HepG2 (cell line): ENCODE measurements around the gene CEP19. TPM values are rescaled to one million over a fixed set of nuclear protein-coding genes. Genes with fewer than 3 reads are reported as not detected.

ENCODE experiments used
- ATAC-seq: fragments of 200-7000 bp; cut with Tn5 transposase; 3 replicates; pipeline ENCODE4 v1.9.1; 2020; ENCODE audit warnings: mild to moderate bottlenecking, moderate library complexity
- BruUV-seq: library from RNA; stranded (reverse); fragments of 400-500 nt; replicated peaks from 2 replicates; lab custom pipeline; 2021; lab: Mats Ljungman, UMichigan
- CTCF ChIA-PET: fragments of 300-600 bp; formaldehyde crosslinking; extraction: SDS; loops from one replicate; lab custom pipeline; 2021; ENCODE audit warnings: low total read pairs, inconsistent platforms, low intra/inter-chr PET ratio; lab: Yijun Ruan, JAX
- POLR2A ChIA-PET: fragments of 350-600 bp; sonication (Branson Sonifier 250); formaldehyde crosslinking; loops from one replicate; lab custom pipeline; 2020; ENCODE audit warnings: antibody characterized with exemption, inconsistent platforms; lab: Yijun Ruan, JAX
- DNase-seq: peaks from one replicate; pipeline ENCODE4 v3.0.0-alpha.2; 2015; ENCODE audit warnings: low spot score
- FAIRE-seq: peaks from 3 replicates; lab custom pipeline; 2011; peaks lifted over from hg19 to GRCh38; lab: Jason Lieb, UNC
- H2AFZ ChIP-seq: one replicate; pipeline ENCODE4 v1.6.1; 2011; ENCODE audit warnings: low read length, inconsistent platforms
- H3K27ac ChIP-seq: fragments of 300-600 bp; 3 replicates; pipeline ENCODE4 v1.8.0; 2011; ENCODE audit warnings: mixed run types, mild to moderate bottlenecking, mixed read lengths, low read length, inconsistent platforms; ENCODE audit not compliant: insufficient read depth; ENCODE audit errors: extremely low read length
- H3K27me3 ChIP-seq, 2 experiments: fragments of 200-600 bp in 1 of 2; 2 replicates in 1 of 2; 3 replicates in 1 of 2; pipeline versions ENCODE4 v1.6.0 to v1.8.0; 2011; ENCODE audit warnings: low read length in 2 of 2, mild to moderate bottlenecking in 2 of 2, moderate library complexity in 2 of 2, inconsistent platforms in 1 of 2; ENCODE audit not compliant: insufficient read depth in 2 of 2, control insufficient read depth in 1 of 2
- H3K36me3 ChIP-seq, 2 experiments: fragments of 200-600 bp in 1 of 2; replicated peaks in 1 of 2; 2 replicates in 1 of 2; 3 replicates in 1 of 2; pipeline versions ENCODE4 v1.5.1 to v1.8.0; 2011; ENCODE audit warnings: low read length in 2 of 2, inconsistent platforms in 1 of 2; ENCODE audit not compliant: insufficient read depth in 2 of 2, control insufficient read depth in 1 of 2
- H3K4me1 ChIP-seq: 2 replicates; pipeline ENCODE4 v1.5.1; 2012; ENCODE audit warnings: low read length, inconsistent platforms; ENCODE audit not compliant: insufficient read depth
- H3K4me2 ChIP-seq: 2 replicates; pipeline ENCODE4 v1.6.0; 2011; ENCODE audit warnings: low read depth, low read length, inconsistent platforms
- H3K4me3 ChIP-seq, 3 experiments: fragments of 200-600 bp in 1 of 3; sonication (generic), shearing (Covaris generic) in 1 of 3; replicated peaks in 1 of 3; 2 replicates each; pipeline ENCODE4 v1.5.1; 2011 to 2016; ENCODE audit warnings: low read length in 3 of 3, inconsistent platforms in 2 of 3, low read depth in 2 of 3, mild to moderate bottlenecking in 2 of 3, control low read depth in 1 of 3, mixed read lengths in 1 of 3; ENCODE audit not compliant: insufficient read depth in 1 of 3
- H3K79me2 ChIP-seq: one replicate; pipeline ENCODE4 v1.6.1; 2011; ENCODE audit warnings: low read length, inconsistent platforms; ENCODE audit not compliant: insufficient read depth
- H3K9ac ChIP-seq: 2 replicates; pipeline ENCODE4 v1.6.0; 2011; ENCODE audit warnings: mild to moderate bottlenecking, low read depth, low read length, inconsistent platforms; ENCODE audit not compliant: insufficient read depth
- H3K9me3 ChIP-seq: 2 replicates; pipeline ENCODE4 v1.5.1; 2012; ENCODE audit warnings: mild to moderate bottlenecking, low read length
- H4K20me1 ChIP-seq: 2 replicates; pipeline ENCODE4 v1.6.0; 2011; ENCODE audit warnings: inconsistent platforms, mild to moderate bottlenecking, low read length, moderate library complexity; ENCODE audit not compliant: insufficient read depth
- CC2D1A ChIP-seq: sonication (generic); formaldehyde crosslinking; IDR thresholded peaks from 2 replicates; pipeline ENCODE4 v1.8.1; 2023; ENCODE audit warnings: mild to moderate bottlenecking, missing genetic modification reagents
- CEBPG ChIP-seq: IDR thresholded peaks from 2 replicates; pipeline ENCODE4 v1.6.1; 2016
- HDAC2 ChIP-seq: sonication (generic); formaldehyde crosslinking; IDR thresholded peaks from 2 replicates; pipeline ENCODE4 v1.4.0; 2020; ENCODE audit warnings: missing genetic modification reagents
- NR2C2 ChIP-seq: sonication (generic); formaldehyde crosslinking; IDR thresholded peaks from 2 replicates; pipeline ENCODE4 v1.4.0; 2020; ENCODE audit warnings: missing genetic modification reagents, mild to moderate bottlenecking, moderate library complexity, borderline replicate concordance
- PHF5A ChIP-seq: IDR thresholded peaks from one replicate; pipeline ENCODE4 v1.6.1; 2018; ENCODE audit warnings: low read depth, missing genetic modification reagents; ENCODE audit not compliant: unreplicated experiment
- SATB2 ChIP-seq: sonication (generic); formaldehyde crosslinking; IDR thresholded peaks from 2 replicates; pipeline ENCODE4 v1.5.0; 2020; ENCODE audit warnings: missing genetic modification reagents
- SKI ChIP-seq: fragments of 450-650 bp; IDR thresholded peaks from one replicate; pipeline ENCODE4 v1.6.1; 2018; ENCODE audit warnings: mild to moderate bottlenecking; ENCODE audit not compliant: partially characterized antibody
- TGIF2 ChIP-seq: IDR thresholded peaks from 2 replicates; pipeline ENCODE4 v1.6.1; 2016; ENCODE audit warnings: control low read depth, missing compliant biosample characterization
- TRAFD1 ChIP-seq: sonication (generic); formaldehyde crosslinking; IDR thresholded peaks from 2 replicates; pipeline ENCODE4 v1.5.1; 2020; ENCODE audit warnings: missing genetic modification reagents, mild to moderate bottlenecking, borderline replicate concordance
- USF2 ChIP-seq, 2 experiments: sonication (generic) in 1 of 2; formaldehyde crosslinking in 1 of 2; IDR thresholded peaks; 2 replicates each; pipeline versions ENCODE4 v1.5.1 to v1.6.1; 2011 to 2020; ENCODE audit warnings: borderline replicate concordance in 1 of 2, low read depth in 1 of 2, low read length in 1 of 2, mild to moderate bottlenecking in 1 of 2, missing genetic modification reagents in 1 of 2, moderate library complexity in 1 of 2
- ZNF264 ChIP-seq: sonication (generic); formaldehyde crosslinking; IDR thresholded peaks from 2 replicates; pipeline ENCODE4 v1.4.0; 2020; ENCODE audit warnings: missing genetic modification reagents
- ZNF296 ChIP-seq: sonication (generic); formaldehyde crosslinking; conservative IDR thresholded peaks from 2 replicates; pipeline ENCODE4 v1.5.0; 2020; ENCODE audit warnings: mild to moderate bottlenecking, missing genetic modification reagents
- ZNF589 ChIP-seq: sonication (generic); formaldehyde crosslinking; conservative IDR thresholded peaks from 2 replicates; pipeline ENCODE4 v1.8.0; 2022; ENCODE audit warnings: mild to moderate bottlenecking, moderate library complexity, missing genetic modification reagents
- WGBS: methylation state at CpG from one replicate; pipeline ENCODE4 v1.1.6; 2017; ENCODE audit warnings: low lambda C conversion rate; 5-methylcytosine and 5-hydroxymethylcytosine counted together
- in situ Hi-C: cut with HindIII; loops from 2 replicates; pipeline ENCODE4 v1.10.0; 2017; ENCODE audit warnings: low pct_unique_long_range_greater_than_20kb; ENCODE audit not compliant: extremely low pct_ligation_motif_present
- intact Hi-C: fragments of 100-400 bp; cut with micrococcal nuclease; formaldehyde crosslinking; loops from one replicate; pipeline ENCODE4 v1.10.0; 2022; ENCODE audit not compliant: unreplicated experiment
- polyA plus RNA-seq, 8 experiments: library from polyadenylated mRNA; depleted of rRNA in 3 of 8; stranded (reverse) in 7 of 8; unstranded in 1 of 8; fragments of >200 nt; fragmentation: Illumina TruSeq in 4 of 8; extraction: Trizol in 4 of 8; gene quantifications; 2 replicates each; pipeline versions ENCODE4 v1.2.1 to v1.2.3, GENCODE V29; 2011 to 2016; ENCODE audit warnings: low read depth in 4 of 8, missing spikeins in 1 of 8, mixed read lengths in 1 of 8; ENCODE audit not compliant: insufficient read depth in 1 of 8
- total RNA-seq, 5 experiments: library from RNA; depleted of rRNA; stranded (reverse); fragments of >200 nt; fragmentation: Illumina TruSeq; extraction: Trizol; gene quantifications; 2 replicates each; pipeline ENCODE4 v1.2.3, GENCODE V29; 2016; ENCODE audit warnings: low read depth in 1 of 5
- TF ChIP-seq, protein P1 (sequence below): sonication (generic); formaldehyde crosslinking; conservative IDR thresholded peaks from 2 replicates; pipeline ENCODE4 v1.5.0; 2020; ENCODE audit warnings: missing genetic modification reagents
- TF ChIP-seq, protein P2 (sequence below): sonication (generic); formaldehyde crosslinking; IDR thresholded peaks from 2 replicates; pipeline ENCODE4 v1.5.0; 2020; ENCODE audit warnings: mild to moderate bottlenecking, missing genetic modification reagents
- TF ChIP-seq, protein P3 (sequence below): IDR thresholded peaks from 2 replicates; pipeline ENCODE4 v1.6.1; 2012; ENCODE audit warnings: inconsistent platforms

The CEP19 gene
- total and polyA plus RNA-seq, 2 of the 13 experiments (the other 11 are each of a cell fraction or from before 2014, with no cell fraction given) = 0.48 to 1.2 TPM

GRCh38 chr3:196677353-196677752 lies 34.7 kb downstream of the CEP19 start:
- Histone ChIP-seq H3K79me2 (no peaks in the 10 kb centered on the region), H4K20me1 (no peaks in the 10 kb centered on the region), H3K4me2 (no peak overlapping the region), H3K9ac (no peak overlapping the region), H3K36me3 (no peaks in the 10 kb centered on the region), H3K4me1 (0 out of 2 replicates have a peak, but pooled peaks cover 6% of the 10 kb centered on the region), H3K27me3 (peaks cover 0 to 4% of the 10 kb centered on the region in 2 experiments; a peak in 1 of 5 replicates), H3K9me3 (no peaks in the 10 kb centered on the region), H3K4me3 (no peak overlapping the region), H3K27ac (no peak overlapping the region), H2AFZ (no peak overlapping the region)
- ChIA-PET POLR2A (no interaction called here), CTCF (no interaction called here)
- intact Hi-C loops (no loop called here), in situ Hi-C loops (no loop called here)
- no peak for ATAC-seq
- DNase-seq = no peak
- no TSS peak for BruUV-seq
- WGBS = 0% methylated on average over 1 of the region's 1 CpG
- TF ChIP-seq, protein P1, sequence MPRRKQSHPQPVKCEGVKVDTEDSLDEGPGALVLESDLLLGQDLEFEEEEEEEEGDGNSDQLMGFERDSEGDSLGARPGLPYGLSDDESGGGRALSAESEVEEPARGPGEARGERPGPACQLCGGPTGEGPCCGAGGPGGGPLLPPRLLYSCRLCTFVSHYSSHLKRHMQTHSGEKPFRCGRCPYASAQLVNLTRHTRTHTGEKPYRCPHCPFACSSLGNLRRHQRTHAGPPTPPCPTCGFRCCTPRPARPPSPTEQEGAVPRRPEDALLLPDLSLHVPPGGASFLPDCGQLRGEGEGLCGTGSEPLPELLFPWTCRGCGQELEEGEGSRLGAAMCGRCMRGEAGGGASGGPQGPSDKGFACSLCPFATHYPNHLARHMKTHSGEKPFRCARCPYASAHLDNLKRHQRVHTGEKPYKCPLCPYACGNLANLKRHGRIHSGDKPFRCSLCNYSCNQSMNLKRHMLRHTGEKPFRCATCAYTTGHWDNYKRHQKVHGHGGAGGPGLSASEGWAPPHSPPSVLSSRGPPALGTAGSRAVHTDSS = no peak
- TF ChIP-seq ZNF296 (CRISPR knock-in tag) (no peak), USF2 (IDR thresholded peaks at IDR 0.05; ENCODE audit: low read depth, low read length) (no peak), USF2 (CRISPR knock-in tag; IDR thresholded peaks at IDR 0.05; ENCODE audit: borderline replicate concordance) (no peak), TGIF2 (CRISPR knock-in tag) (no peak), SATB2 (no peak), TRAFD1 (CRISPR knock-in tag) (no peak), NR2C2 (CRISPR knock-in tag) (no peak), SKI (no peak), ZNF589 (no peak), CC2D1A (CRISPR knock-in tag) (no peak), PHF5A (CRISPR knock-in tag) (no peak), HDAC2 (CRISPR knock-in tag) (no peak), CEBPG (CRISPR knock-in tag) (no peak), ZNF264 (no peak)
- TF ChIP-seq, protein P2, sequence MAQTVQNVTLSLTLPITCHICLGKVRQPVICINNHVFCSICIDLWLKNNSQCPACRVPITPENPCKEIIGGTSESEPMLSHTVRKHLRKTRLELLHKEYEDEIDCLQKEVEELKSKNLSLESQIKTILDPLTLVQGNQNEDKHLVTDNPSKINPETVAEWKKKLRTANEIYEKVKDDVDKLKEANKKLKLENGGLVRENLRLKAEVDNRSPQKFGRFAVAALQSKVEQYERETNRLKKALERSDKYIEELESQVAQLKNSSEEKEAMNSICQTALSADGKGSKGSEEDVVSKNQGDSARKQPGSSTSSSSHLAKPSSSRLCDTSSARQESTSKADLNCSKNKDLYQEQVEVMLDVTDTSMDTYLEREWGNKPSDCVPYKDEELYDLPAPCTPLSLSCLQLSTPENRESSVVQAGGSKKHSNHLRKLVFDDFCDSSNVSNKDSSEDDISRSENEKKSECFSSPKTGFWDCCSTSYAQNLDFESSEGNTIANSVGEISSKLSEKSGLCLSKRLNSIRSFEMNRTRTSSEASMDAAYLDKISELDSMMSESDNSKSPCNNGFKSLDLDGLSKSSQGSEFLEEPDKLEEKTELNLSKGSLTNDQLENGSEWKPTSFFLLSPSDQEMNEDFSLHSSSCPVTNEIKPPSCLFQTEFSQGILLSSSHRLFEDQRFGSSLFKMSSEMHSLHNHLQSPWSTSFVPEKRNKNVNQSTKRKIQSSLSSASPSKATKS (CRISPR knock-in tag) = no peak
- TF ChIP-seq, protein P3, sequence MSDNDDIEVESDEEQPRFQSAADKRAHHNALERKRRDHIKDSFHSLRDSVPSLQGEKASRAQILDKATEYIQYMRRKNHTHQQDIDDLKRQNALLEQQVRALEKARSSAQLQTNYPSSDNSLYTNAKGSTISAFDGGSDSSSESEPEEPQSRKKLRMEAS = no peak
- TF ChIP-seq, all 625 proteins: peak for 0
- FAIRE-seq = no peak
